ENCODE data around the gene IL17D.

DNA sequence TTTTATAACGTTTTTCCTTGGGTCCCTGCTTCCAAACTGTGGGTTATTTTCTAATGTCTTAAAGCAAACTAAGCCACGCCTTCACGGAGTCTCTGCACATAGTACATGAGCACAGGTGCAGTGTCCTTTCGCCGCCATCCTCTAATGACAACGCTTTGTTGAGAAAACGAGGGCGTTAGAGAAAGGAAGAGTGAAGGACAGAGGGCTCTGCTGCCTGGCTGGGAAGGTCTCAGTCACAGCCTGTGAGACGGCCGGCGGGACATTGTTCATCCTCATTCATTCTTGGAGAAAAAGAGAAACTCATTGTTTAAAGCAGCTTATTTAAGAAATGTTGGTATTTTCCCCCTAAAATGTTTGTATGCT, 9.5 kb downstream of the IL17D start:
- TF ChIP-seq, protein P1, sequence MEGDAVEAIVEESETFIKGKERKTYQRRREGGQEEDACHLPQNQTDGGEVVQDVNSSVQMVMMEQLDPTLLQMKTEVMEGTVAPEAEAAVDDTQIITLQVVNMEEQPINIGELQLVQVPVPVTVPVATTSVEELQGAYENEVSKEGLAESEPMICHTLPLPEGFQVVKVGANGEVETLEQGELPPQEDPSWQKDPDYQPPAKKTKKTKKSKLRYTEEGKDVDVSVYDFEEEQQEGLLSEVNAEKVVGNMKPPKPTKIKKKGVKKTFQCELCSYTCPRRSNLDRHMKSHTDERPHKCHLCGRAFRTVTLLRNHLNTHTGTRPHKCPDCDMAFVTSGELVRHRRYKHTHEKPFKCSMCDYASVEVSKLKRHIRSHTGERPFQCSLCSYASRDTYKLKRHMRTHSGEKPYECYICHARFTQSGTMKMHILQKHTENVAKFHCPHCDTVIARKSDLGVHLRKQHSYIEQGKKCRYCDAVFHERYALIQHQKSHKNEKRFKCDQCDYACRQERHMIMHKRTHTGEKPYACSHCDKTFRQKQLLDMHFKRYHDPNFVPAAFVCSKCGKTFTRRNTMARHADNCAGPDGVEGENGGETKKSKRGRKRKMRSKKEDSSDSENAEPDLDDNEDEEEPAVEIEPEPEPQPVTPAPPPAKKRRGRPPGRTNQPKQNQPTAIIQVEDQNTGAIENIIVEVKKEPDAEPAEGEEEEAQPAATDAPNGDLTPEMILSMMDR (IDR thresholded peaks at IDR 0.05; ENCODE audit: insufficient read depth, low read length, poor library complexity, severe bottlenecking), result no peak
- no peak for TF ChIP-seq EZH2phosphoT487 (conservative IDR thresholded peaks at IDR 0.05; ENCODE audit: low read length)

All from SU-DHL-6 (cell line).